Measurements from ENCODE around the gene M1AP.

Gene M1AP

GRCh38 chr2:74555610-74556103 lies 92.5 kb downstream of the M1AP start:
- DNase-seq (ENCODE audit: extremely low read depth, low read depth): no peak
- TF ChIP-seq, protein P1, sequence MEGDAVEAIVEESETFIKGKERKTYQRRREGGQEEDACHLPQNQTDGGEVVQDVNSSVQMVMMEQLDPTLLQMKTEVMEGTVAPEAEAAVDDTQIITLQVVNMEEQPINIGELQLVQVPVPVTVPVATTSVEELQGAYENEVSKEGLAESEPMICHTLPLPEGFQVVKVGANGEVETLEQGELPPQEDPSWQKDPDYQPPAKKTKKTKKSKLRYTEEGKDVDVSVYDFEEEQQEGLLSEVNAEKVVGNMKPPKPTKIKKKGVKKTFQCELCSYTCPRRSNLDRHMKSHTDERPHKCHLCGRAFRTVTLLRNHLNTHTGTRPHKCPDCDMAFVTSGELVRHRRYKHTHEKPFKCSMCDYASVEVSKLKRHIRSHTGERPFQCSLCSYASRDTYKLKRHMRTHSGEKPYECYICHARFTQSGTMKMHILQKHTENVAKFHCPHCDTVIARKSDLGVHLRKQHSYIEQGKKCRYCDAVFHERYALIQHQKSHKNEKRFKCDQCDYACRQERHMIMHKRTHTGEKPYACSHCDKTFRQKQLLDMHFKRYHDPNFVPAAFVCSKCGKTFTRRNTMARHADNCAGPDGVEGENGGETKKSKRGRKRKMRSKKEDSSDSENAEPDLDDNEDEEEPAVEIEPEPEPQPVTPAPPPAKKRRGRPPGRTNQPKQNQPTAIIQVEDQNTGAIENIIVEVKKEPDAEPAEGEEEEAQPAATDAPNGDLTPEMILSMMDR (IDR thresholded peaks at IDR 0.05; ENCODE audit: low read depth, low read length, missing control alignments): no peak
- H3K4me3 ChIP-seq (replicated peaks; ENCODE audit: low read depth, low read length): peak overlapping the region; percentile 73

DNA sequence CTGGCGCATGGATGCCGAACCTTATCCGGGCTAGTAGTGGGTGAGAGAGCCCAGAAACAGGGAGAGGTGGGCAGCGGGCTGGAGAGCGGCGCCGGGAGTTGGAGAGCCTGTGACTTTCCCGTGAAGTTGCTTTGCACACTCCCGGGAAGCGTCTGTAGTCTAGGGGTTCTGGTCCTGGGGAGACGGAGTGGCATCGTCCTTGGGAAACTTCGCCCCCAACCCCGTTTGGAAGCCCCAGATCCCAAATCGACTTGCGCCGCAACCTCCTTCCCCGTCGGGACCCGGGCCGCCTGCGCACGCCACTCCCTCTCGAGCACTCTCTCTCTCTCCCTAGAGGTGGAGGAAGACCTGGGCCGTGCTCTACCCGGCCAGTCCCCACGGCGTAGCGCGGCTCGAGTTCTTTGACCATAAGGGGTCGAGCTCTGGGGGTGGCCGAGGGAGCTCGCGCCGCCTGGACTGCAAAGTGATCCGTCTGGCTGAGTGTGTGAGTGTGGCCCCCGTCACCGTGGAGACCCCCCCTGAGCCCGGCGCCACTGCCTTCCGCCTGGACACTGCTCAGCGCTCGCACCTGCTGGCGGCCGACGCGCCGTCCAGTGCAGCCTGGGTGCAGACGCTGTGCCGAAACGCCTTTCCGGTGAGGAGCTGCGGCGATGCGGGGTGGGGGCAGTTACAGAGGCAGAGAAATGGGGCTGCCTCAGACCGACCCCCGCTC lies 93.2 kb downstream of the M1AP start:
- no peak for DNase-seq (ENCODE audit: extremely low read depth, low read depth)
- peak overlapping the region; percentile 73 for H3K4me3 ChIP-seq (replicated peaks; ENCODE audit: low read depth, low read length)
- TF ChIP-seq, protein P1 (IDR thresholded peaks at IDR 0.05; ENCODE audit: low read depth, low read length, missing control alignments): no peak

DNA sequence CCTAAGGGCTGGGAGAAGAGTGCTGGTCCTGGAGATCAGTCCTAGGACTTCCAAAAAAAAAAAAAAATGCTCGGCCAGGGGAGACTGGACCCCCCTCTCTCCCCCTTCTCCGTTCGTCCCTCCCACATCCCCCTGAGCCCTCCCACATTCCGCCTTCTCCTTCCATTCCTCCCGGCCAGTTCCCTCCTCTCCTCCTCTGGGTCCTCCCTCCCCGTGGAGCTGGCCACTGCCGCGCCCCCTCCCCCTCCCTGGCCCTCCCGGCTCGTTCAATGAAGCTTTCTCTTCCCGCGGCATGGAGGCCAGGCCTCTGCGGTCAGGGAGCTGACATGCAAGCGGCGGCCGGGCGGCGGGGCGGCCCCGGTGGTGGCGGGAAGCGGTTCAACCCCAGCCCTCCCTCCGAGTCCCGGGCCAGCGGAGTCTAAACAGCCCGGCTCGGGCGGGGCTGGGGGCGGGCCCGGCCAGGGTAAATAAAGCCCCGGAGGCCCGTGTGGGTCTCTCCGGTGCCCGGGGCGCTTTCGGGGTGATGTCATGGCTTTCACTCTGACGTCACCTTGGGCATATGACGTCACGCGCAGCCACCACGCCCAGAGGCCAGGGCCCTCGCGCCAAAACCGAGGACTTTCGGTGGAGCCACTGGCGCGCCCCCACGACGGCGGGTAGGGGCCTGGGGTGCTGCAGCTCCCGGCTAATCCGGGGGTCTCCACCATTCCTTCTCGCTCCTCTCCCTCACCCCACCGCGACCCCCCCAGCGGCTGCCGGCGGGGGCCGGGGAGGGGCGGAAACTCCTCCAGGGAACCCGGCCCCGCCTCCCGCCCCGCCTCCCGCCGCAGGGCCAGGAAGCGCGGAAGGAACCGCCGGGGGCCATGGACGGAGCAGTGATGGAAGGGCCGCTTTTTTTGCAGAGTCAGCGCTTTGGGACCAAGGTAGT lies 94.0 kb downstream of the M1AP start, which contains the start of the genes DOK1 and LOXL3:
DOK1 (plus strand) TSS at position 829 of the 928 bp plus-strand sequence; CDS start at position 864, 35 bp downstream.
LOXL3 (minus strand) TSS at position 51 of the 928 bp plus-strand sequence. CDS start 1,308 bp downstream, outside the sequence.
- TF ChIP-seq, protein P1 (IDR thresholded peaks at IDR 0.05; ENCODE audit: low read depth, low read length, missing control alignments): no peak
- DNase-seq (ENCODE audit: extremely low read depth, low read depth): no peak

DNA sequence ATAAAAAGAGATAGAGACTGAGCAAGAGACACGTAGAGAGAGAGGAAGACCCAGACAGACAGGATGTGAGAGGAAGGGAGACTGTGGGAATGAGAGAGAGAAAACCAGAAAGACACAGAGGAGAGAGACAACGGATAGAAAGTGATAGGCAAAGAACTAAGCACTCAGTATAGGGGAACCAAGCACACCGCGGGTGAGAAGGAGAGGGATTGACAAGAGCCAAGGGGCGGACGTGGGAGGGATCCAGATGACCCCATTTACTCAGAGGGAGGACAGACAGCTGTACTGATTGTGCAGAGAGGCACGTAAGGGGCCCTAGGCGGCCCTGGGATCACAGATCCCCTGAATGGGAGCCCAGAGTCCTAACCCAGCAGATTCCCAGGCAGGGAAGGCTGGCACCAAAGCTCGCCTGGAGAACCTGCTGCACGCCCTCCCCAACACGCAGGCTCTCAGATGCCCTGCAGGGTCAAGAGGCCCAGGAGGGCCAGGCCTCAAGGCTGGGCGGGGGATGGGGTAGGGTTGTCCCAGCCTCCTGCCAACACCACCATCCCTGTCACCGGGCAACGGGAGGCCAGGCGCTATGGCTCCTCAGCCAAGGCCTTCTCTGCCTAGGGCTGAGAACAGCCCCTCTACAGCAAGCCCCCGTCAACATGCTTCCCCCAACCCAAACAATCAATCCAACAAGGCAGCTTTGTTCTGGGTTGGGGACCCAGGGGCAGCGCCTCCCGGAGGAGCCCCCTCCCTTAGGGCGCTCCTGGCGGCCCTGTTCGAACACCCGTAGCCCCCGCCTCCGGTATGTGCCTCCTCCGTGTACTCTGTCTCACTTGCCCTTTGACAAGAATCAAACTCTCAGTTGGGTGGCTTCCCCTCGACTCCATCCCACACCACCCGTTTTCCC lies 95.0 kb downstream of the M1AP start:
- peak overlapping the region; percentile 73 for H3K4me3 ChIP-seq (replicated peaks; ENCODE audit: low read depth, low read length)
- TF ChIP-seq, protein P1 (IDR thresholded peaks at IDR 0.05; ENCODE audit: low read depth, low read length, missing control alignments): no peak
- no peak for DNase-seq (ENCODE audit: extremely low read depth, low read depth)

More for the DNA sequence above, 94.0 kb downstream of the M1AP start, which contains the start of the genes DOK1 and LOXL3:
- H3K4me3 ChIP-seq (replicated peaks; ENCODE audit: low read depth, low read length): peak within 1 kb of the TSS; percentile 73

GRCh38 chr2:74551942-74552913 lies 95.9 kb downstream of the M1AP start:
- no peak for DNase-seq (ENCODE audit: extremely low read depth, low read depth)
- peak overlapping the region; percentile 73 for H3K4me3 ChIP-seq (replicated peaks; ENCODE audit: low read depth, low read length)
- TF ChIP-seq, protein P1 (IDR thresholded peaks at IDR 0.05; ENCODE audit: low read depth, low read length, missing control alignments): no peak

Data from HFF-Myc (cell line).